Measurements from ENCODE around the gene APOBEC3H. TPM values are rescaled to one million over a fixed set of nuclear protein-coding genes. Genes with fewer than 3 reads are reported as not detected.

Gene APOBEC3H
- total and polyA plus RNA-seq, 9 of the 15 experiments (the other 6 are each of a cell fraction or from before 2014, with no cell fraction given): 0.10 to 0.21 TPM; not detected in 7

DNA sequence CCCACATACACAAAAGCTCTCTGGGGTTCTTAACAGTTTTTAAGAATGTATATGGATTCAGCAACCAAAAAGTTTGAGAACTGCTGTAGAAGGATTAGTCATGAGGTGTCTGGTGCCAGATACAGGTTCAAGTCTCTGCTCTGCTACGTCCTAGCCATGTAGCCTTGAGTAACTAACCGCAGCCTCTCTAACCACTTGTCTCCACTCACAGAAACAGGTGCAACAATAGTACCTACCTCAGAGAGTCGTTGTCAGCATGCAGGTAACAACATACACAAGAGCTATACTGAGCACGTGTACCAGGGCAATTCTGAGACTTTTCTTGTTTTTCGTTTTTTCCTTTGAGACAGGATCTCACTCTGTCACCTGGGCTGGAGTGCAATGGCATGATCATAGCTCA lies 28.6 kb downstream of the APOBEC3H start:
- no peaks in the 10 kb centered on the region for H4K20me1 ChIP-seq (replicated peaks; ENCODE audit: control insufficient read depth, insufficient read depth, low read length)
- DNase-seq (ENCODE audit: extremely low read depth in 1 of 4, low spot score in 3 of 4) (no peak), ATAC-seq (no peak), FAIRE-seq (no peak)
- no peaks in the 10 kb centered on the region for H3K27me3 ChIP-seq (ENCODE audit: control insufficient read depth in 2 of 2, insufficient read depth in 2 of 2, low read length in 2 of 2)
- no peaks in the 10 kb centered on the region for H3K79me2 ChIP-seq (ENCODE audit: control insufficient read depth, insufficient read depth, low read length)
- no peaks in the 10 kb centered on the region for H3K9me1 ChIP-seq (ENCODE audit: control insufficient read depth, insufficient read depth, low read length)
- POLR2A ChIA-PET: interaction anchor here (0.6 to 1.2 kb wide), 3 partner anchors 10 to 106 kb away, joined by 3 read pairs; no protein-coding TSS in a partner anchor
- no peaks in the 10 kb centered on the region for H3K9me3 ChIP-seq (replicated peaks; ENCODE audit: control insufficient read depth, insufficient read depth, low read depth, low read length)
- no peak overlapping the region for H3K9ac ChIP-seq (ENCODE audit: insufficient read depth in 1 of 2, low read depth in 2 of 2, low read length in 2 of 2)
- no peaks in the 10 kb centered on the region for H3K36me3 ChIP-seq (ENCODE audit: control insufficient read depth, insufficient read depth, low read length)
- WGBS (ENCODE audit: insufficient coverage, low coverage, missing lambda C conversion rate): 35% methylated on average over 5 of the region's 5 CpGs
- CTCF ChIA-PET (ENCODE audit: low intra/inter-chr PET ratio): no interaction called here
- TF ChIP-seq ARID2 (IDR thresholded peaks at IDR 0.05) (no peak), AFF1 (IDR thresholded peaks at IDR 0.05; ENCODE audit: low read depth in 1 of 2, partially characterized antibody in 2 of 2) (no peak), HDAC6 (IDR thresholded peaks at IDR 0.05; ENCODE audit: low read depth, low read length) (no peak), TCF7L2 (IDR thresholded peaks at IDR 0.05; ENCODE audit: low read depth, low read length) (no peak), KLF10 (CRISPR knock-in tag; IDR thresholded peaks at IDR 0.05) (no peak), ZNF695 (CRISPR knock-in tag; IDR thresholded peaks at IDR 0.05) (no peak)
- no peak overlapping the region for H2AFZ ChIP-seq (ENCODE audit: low read depth, low read length)
- BruUV-seq (replicated peaks): no TSS peak
- H3K27ac ChIP-seq (ENCODE audit: extremely low read depth, low read depth, low read length): no peak overlapping the region
- H3K4me3 ChIP-seq: no peak overlapping the region
- H3K4me2 ChIP-seq (ENCODE audit: insufficient read depth, low read length): no peak overlapping the region
- intact Hi-C loops (cut with micrococcal nuclease): no loop called here
- H3K4me1 ChIP-seq (replicated peaks in 1 of 2; ENCODE audit: control insufficient read depth in 2 of 2, insufficient read depth in 2 of 2, low read length in 2 of 2): peaks cover 0 to 2% of the 10 kb centered on the region in 2 experiments
- in situ Hi-C loops (cut with MboI): no loop called here

All from K562 (cell line).